T-helper 1 cell (primary cell): ENCODE results near the gene ZNF148.

ENCODE experiments used
- DNase-seq, 5 donors: peaks; one replicate each; pipeline ENCODE4 v3.0.0-alpha.2; 2012 to 2020

The ZNF148 gene

DNA sequence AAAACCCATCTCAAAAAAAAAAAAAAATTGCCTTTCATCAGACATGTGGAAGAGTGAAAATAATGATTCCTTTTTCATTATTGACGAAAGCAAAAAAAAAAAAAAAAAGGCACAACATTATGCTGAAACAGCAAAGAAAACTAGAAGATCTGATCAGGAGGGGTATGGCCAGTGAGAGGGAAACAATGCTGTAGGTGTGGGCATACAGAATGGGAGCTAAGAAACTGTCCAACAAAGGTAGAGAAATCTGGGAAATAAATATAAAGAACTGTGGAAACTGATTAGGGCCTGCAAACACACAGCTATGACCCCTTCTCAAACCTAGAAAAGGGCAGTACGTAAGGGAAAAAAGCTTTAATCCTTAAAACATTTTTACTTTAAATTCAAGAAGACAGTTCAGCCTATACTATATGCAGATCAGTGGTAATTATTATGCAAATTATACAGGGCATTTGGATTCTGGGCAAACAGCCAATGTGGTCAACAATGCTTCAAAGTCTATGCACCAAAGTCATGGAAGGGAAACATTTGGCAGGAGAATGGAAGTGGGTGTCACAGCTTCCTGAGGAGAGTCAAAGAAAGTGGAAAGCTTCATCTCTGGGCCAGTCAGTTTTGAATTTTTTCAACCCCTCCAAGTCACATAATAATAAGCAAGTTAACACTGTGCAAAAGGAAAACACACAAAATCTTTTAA lies 94.3 kb downstream of the ZNF148 start:
- no peak for DNase-seq

DNA sequence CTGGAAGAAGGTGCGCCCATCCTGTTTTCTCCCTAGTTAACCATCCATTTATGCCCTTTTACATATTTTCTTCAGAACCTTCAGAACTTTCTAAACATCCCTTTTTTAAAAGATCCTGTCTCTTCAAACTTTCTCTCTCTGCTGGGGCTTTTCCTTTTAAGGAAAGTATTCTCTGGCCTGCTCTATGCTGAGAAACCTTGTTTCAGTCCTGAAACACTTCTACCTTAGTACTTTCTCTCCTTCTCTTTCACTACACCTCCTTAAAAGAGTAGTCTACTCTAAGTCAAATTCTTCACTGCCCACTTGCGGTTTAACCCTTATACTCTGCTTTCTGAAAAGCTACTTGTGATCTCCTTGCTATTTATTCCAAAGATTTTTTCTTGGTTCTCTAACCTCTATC lies 97.0 kb downstream of the ZNF148 start:
- no peak for DNase-seq

GRCh38 chr3:125271127-125271526 lies 104.0 kb downstream of the ZNF148 start:
- no peak for DNase-seq

- no peak for DNase-seq
Measured at GRCh38 chr3:125267460-125267859, 107.7 kb downstream of the ZNF148 start.

DNA sequence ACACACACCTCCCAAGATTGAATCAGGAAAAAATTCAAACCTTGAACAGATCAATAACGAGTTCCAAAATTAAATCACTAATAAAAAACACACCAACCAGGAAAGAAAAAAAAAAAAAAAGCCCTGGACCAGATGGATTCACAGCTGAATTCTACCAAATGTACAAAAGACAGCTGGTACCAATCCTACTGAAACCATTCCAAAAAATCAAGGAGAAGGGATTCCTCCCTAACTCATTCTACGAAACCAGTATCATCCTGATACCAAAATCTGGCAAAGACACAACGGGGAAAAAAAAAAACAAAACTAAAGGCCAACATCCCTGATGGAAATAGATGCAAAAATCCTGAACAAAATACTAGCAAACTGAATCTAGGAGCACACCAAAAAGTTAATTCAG lies 108.2 kb downstream of the ZNF148 start:
- no peak for DNase-seq

- no peak for DNase-seq
Measured at GRCh38 chr3:125262161-125262560, 113.0 kb downstream of the ZNF148 start.

DNA sequence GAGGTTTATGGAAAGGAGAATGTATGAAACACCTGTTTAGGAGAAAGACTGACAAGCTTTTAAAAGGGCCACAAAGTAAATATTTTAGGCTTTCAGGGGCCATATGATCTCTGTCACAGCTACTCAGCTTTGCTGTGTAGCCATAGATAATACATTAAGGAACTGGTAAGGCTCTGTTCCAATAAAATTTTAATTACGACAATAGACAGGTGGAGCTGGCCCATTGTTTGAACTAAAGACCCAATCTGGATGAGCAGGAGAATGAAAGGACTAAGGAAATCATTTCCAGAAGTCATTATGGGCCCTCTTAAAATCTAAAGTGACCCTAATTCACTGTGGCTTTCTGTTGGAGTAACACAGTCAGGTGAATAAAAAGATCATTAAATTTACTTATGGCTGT lies 114.1 kb downstream of the ZNF148 start:
- no peak for DNase-seq

DNA sequence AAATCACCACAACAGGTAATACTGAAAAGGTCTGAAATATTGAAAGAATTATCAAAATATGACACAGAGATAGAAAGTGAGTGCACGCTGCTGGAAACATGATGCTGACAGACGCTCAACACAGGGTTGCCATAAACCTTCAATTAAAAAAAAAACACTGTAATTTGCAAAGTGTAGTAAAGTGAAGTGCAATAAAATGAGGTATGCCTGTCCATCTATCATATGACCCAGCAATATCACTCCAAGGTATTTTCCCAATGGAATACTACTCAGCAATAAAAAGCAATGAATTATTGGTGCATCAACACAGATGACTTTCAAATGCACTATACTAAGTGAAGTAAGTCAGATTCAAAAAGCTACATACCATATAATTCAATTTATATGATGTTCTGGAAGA lies 115.0 kb downstream of the ZNF148 start:
- no peak for DNase-seq

- no peak for DNase-seq
Measured at GRCh38 chr3:125257536-125257935, 117.6 kb downstream of the ZNF148 start.

DNA sequence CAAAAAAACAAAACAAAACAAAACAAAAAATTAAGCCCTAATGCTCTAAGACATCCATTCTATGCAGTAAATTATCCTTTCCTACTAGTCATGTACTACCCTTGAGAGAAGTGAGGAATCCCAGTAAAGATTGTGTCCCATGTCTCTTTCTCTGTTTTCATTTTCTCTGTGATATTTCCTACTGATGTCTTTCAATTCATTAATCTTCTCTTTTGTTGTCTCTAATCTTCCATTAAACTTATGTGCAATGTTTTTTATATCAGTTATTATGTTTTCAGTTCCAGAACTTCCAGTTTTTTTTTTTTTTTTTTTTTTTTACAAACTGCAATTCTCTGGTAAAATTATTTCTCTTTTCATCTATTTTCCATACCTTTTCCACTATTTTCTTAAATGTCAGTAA lies 118.5 kb downstream of the ZNF148 start:
- DNase-seq = no peak

GRCh38 chr3:125250973-125251372 lies 124.2 kb downstream of the ZNF148 start:
- no peak for DNase-seq

DNA sequence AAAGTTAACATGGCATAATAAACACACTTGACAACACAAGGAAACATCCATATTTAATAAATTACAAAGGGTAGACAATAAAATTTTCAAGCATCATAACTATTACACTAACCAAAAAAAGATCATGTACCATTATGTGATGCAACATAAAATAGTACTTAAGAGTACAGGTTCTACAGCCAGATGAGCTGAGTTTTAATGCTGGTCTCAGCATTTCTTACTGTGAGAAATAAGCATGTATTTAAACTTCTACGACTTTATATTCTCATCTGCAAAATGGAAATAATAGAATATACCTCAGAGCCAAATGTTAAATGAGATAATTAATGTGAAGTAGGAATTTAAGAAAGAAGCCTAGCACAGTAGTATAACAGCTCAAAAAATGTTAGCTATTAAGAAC lies 128.9 kb downstream of the ZNF148 start:
- no peak for DNase-seq

GRCh38 chr3:125245521-125245920 lies 129.6 kb downstream of the ZNF148 start:
- DNase-seq = no peak

- no peak for DNase-seq
Measured at GRCh38 chr3:125240496-125240895, 134.6 kb downstream of the ZNF148 start.

- no peak for DNase-seq
Measured at GRCh38 chr3:125239266-125239665, 135.9 kb downstream of the ZNF148 start.

GRCh38 chr3:125238759-125239158 lies 136.4 kb downstream of the ZNF148 start:
- DNase-seq = no peak

- no peak for DNase-seq
Measured at GRCh38 chr3:125236331-125236903, 138.7 kb downstream of the ZNF148 start.

DNA sequence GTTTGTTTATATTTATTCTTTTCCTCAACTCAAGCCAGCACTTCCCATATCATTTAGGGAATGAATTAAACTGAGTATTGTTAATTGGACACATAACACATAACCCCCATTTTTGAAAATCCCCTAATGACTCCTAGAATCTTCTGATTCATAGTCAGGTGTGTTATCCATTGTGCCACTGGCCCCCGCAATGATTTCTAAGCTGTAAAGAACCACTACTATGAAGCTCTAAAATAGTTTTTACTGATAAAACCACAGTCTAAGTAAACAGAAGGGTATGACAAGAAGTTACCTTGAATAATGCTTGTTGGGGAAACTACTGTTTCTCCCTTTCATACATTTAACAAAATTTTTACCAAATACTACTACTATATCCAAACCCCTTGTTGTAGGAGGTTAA lies 140.3 kb downstream of the ZNF148 start:
- DNase-seq = no peak

DNA sequence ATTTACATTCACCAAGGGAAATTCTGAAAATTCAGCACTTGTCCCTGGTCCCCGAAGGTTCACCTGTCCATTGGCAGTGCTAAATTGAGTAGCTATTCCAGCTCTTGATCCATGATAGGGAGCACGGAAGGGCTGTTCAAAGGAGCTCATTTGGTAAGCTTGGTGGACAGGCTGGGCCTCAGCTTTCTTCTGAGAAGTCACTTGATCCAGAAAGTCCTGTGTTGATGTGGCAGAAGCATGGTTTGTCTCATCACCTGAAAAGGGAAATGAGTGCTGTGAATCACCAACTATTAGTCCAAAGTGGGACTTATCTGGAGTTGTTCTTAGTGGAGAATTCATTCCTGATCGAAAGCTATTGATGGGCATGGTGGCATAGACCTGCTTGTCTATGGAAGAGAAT lies 142.7 kb downstream of the ZNF148 start:
- no peak for DNase-seq

GRCh38 chr3:125231895-125232294 lies 143.2 kb downstream of the ZNF148 start:
- DNase-seq = peak in 1 of 5 donors; percentile 24

DNA sequence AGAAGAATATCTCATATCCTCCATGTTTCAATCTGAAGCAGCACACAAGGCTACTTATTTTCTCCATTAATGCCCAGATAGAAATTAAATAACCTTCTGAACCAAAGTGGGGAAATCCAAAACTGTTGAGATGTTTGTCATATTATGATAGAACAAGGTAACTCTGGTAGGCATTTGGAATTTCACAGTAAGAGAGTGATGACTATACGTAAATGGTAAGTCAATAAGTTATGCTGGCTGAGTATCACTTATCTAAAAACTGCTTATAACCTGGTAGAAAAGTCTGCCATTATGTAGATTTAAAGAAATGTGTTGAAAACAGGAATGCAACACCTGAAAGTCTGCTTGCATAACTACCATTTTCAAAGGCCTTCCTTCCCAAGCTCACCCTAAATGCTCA lies 145.4 kb downstream of the ZNF148 start:
- DNase-seq = no peak

DNA sequence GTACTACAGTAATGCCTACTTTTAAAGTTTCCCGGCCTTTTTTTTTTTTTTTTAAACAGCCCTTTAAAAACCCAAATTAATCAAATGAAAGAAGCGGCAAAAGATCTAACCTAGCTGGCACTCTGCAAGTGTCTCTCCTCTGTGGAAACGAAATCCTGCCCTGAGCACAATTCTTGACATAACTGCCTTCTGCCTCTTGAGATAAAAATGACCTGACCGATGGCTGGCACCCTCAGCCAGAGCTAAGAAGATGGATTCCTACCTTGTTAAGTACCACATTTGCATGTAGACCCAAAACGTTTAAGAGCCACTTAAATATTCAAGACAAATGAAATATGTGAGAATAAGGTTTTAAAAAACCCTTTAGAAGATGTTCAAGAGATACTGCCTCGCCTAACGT lies 146.0 kb downstream of the ZNF148 start:
- no peak for DNase-seq

GRCh38 chr3:125221831-125222230 lies 153.3 kb downstream of the ZNF148 start:
- DNase-seq = no peak

- no peak for DNase-seq
Measured at GRCh38 chr3:125220727-125221429, 154.2 kb downstream of the ZNF148 start.
